ENCODE results near the gene ZNF43. TPM values are rescaled to one million over a fixed set of nuclear protein-coding genes. Genes with fewer than 3 reads are reported as not detected.
A peak's percentile ranks its signal among the peaks of the same experiment; 100 is the strongest.

ZNF43 gene
- polyA plus RNA-seq, 1 of the 3 experiments (the other 2 are of a cell fraction): 3.4 TPM

DNA sequence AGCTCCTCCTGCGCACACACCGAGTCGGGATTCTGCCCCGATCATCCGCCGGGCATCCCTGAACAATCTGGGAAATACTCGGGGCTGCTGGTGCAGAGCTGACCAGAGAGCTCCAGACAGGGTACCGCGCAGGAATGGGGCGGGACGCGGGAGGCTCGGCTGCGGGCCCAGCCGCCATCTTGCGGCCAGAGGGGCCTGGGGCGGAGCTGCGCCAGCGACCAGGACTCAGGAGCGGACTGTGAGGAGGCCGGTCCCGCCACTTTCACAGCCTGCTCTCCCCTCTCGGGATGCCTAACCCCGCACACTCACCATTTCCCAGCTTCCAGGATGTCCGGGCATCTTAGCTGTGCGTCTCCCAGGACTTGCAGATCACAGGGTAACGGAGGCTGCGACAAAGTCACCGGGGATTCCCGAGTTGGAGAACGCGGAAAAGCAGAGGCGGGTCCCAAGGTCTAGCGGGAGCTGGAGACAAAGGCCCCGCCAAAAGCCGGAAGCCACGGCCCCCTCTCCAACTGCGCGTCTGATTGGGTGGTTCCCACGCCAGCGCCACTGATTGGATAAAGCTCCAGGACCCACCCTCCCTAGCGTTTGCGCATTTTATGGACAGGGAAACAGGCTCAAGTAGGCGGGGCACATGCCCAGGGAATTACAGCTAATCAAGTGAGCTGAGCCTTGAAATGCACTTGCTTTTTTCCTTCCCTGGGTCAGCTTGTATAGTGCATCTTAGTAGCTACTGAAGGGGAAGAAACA, 15.8 kb upstream of the ZNF43 start (continued):
- peak; percentile 72 for TF ChIP-seq IRF3 (IDR thresholded peaks at IDR 0.05; ENCODE audit: low read depth, low read length)
- TF ChIP-seq RFX5 (IDR thresholded peaks at IDR 0.05; ENCODE audit: low read length): no peak
- no peak for TF ChIP-seq FOXJ3 (CRISPR knock-in tag; IDR thresholded peaks at IDR 0.05)
- no peak for TF ChIP-seq FOXM1 (IDR thresholded peaks at IDR 0.05; ENCODE audit: low read depth)
- TF ChIP-seq USF2 (IDR thresholded peaks at IDR 0.05; ENCODE audit: borderline replicate concordance, low read depth, low read length): no peak
- peak; percentile 66 for TF ChIP-seq GABPA (IDR thresholded peaks at IDR 0.05; ENCODE audit: low read depth)
- peak; percentile 84; the same call in 1 of the 2 replicates for TF ChIP-seq SIN3A (IDR thresholded peaks at IDR 0.05; ENCODE audit: borderline replicate concordance, low read depth, low read length)
- TF ChIP-seq RXRA (IDR thresholded peaks at IDR 0.05; ENCODE audit: borderline replicate concordance, low read depth): no peak
- peak; percentile 59 for TF ChIP-seq NRF1 (IDR thresholded peaks at IDR 0.05; ENCODE audit: low read depth, low read length)
- TF ChIP-seq YY1 (IDR thresholded peaks at IDR 0.05; ENCODE audit: low read depth): peak; percentile 89

GRCh38 chr19:21850656-21851255, 14.8 kb upstream of the ZNF43 start:
- H3K79me2 ChIP-seq (ENCODE audit: insufficient read depth): peaks cover 59% of the 10 kb centered on the region
- H3K4me3 ChIP-seq (ENCODE audit: low read depth in 2 of 2, low read length in 1 of 2): peak overlapping the region; percentile 75 to 88
- H3K4me1 ChIP-seq (ENCODE audit: control insufficient read depth in 1 of 2, insufficient read depth in 2 of 2, low read depth in 1 of 2, low read length in 1 of 2): peaks cover 0 to 12% of the 10 kb centered on the region in 2 experiments; a peak in 1 of 4 replicates
- ChIA-PET POLR2A (interaction anchor here (0.7 to 2.2 kb wide), 2 partner anchors 15 to 334 kb away, joined by 5 to 49 read pairs; partner anchors contain the start of gene ZNF43), CTCF (interaction anchor here (1.1 to 2.3 kb wide), 2 partner anchors 10 to 15 kb away, joined by 4 to 11 read pairs; partner anchors contain the start of gene ZNF43)
- WGBS (ENCODE audit: low lambda C conversion rate): 42% methylated on average over 8 of the region's 9 CpGs
- H3K27me3 ChIP-seq (ENCODE audit: insufficient read depth): no peaks in the 10 kb centered on the region
- no peak for DNase-seq
- no peaks in the 10 kb centered on the region for H4K20me1 ChIP-seq (ENCODE audit: insufficient read depth)
- H3K9ac ChIP-seq: peak overlapping the region; percentile 90; the same call in 1 of the 2 replicates
- H3K9me3 ChIP-seq: 0 out of 2 replicates have a peak, but pooled peaks cover 3% of the 10 kb centered on the region
- H3K36me3 ChIP-seq (replicated peaks in 1 of 2; ENCODE audit: control insufficient read depth in 1 of 2, insufficient read depth in 2 of 2, low read length in 1 of 2): peaks cover 8 to 40% of the 10 kb centered on the region in 2 experiments
- H3K9me2 ChIP-seq: no peaks in the 10 kb centered on the region
- TF ChIP-seq TEAD4 (IDR thresholded peaks at IDR 0.05; ENCODE audit: borderline replicate concordance, insufficient read depth) (no peak), TCF12 (IDR thresholded peaks at IDR 0.05) (no peak), CHD2 (IDR thresholded peaks at IDR 0.05; ENCODE audit: low read length, partially characterized antibody) (no peak), POLR2AphosphoS5 (IDR thresholded peaks at IDR 0.05; ENCODE audit: low read depth, low read length) (no peak), REST (IDR thresholded peaks at IDR 0.05; ENCODE audit: low read depth, low read length) (no peak), GATA2 (CRISPR knock-in tag; IDR thresholded peaks at IDR 0.05) (no peak), JUND (IDR thresholded peaks at IDR 0.05) (no peak), NRF1 (IDR thresholded peaks at IDR 0.05; ENCODE audit: low read depth, low read length) (no peak), ELF1 (IDR thresholded peaks at IDR 0.05) (no peak), FOXJ3 (CRISPR knock-in tag; IDR thresholded peaks at IDR 0.05) (no peak), SIN3A (IDR thresholded peaks at IDR 0.05; ENCODE audit: borderline replicate concordance, low read depth, low read length) (no peak), YY1 (IDR thresholded peaks at IDR 0.05; ENCODE audit: low read depth) (no peak), TAF1 (IDR thresholded peaks at IDR 0.05; ENCODE audit: borderline replicate concordance, low read depth, low read length) (no peak), FOSL2 (IDR thresholded peaks at IDR 0.05; ENCODE audit: borderline replicate concordance, low read depth) (no peak)
- TF ChIP-seq, protein P1, sequence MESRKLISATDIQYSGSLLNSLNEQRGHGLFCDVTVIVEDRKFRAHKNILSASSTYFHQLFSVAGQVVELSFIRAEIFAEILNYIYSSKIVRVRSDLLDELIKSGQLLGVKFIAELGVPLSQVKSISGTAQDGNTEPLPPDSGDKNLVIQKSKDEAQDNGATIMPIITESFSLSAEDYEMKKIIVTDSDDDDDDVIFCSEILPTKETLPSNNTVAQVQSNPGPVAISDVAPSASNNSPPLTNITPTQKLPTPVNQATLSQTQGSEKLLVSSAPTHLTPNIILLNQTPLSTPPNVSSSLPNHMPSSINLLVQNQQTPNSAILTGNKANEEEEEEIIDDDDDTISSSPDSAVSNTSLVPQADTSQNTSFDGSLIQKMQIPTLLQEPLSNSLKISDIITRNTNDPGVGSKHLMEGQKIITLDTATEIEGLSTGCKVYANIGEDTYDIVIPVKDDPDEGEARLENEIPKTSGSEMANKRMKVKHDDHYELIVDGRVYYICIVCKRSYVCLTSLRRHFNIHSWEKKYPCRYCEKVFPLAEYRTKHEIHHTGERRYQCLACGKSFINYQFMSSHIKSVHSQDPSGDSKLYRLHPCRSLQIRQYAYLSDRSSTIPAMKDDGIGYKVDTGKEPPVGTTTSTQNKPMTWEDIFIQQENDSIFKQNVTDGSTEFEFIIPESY (IDR thresholded peaks at IDR 0.05; ENCODE audit: borderline replicate concordance, low read depth): no peak
- peak overlapping the region; percentile 82 for H3K4me2 ChIP-seq
- H3K27ac ChIP-seq (ENCODE audit: low read depth in 2 of 2, low read length in 1 of 2): no peak overlapping the region
- H3F3A ChIP-seq (replicated peaks; ENCODE audit: insufficient read depth): no peaks in the 10 kb centered on the region
- H2AFZ ChIP-seq (ENCODE audit: low read depth): peak overlapping the region; percentile 99
